HG03025 (cell line): ENCODE results near the gene ACAD11.
"Not testable (repeated sequence)": the region's sequence is repeated elsewhere in the genome, so short reads cannot be mapped to it uniquely, and the experiment has no call there.

Experiments
- ATAC-seq: cut with Tn5 transposase; IDR thresholded peaks from one replicate; pipeline ENCODE4 v1.9.1; 2021; ENCODE audit warnings: mild to moderate bottlenecking, moderate library complexity; ENCODE audit not compliant: unreplicated experiment, low FRiP score

Gene ACAD11

DNA sequence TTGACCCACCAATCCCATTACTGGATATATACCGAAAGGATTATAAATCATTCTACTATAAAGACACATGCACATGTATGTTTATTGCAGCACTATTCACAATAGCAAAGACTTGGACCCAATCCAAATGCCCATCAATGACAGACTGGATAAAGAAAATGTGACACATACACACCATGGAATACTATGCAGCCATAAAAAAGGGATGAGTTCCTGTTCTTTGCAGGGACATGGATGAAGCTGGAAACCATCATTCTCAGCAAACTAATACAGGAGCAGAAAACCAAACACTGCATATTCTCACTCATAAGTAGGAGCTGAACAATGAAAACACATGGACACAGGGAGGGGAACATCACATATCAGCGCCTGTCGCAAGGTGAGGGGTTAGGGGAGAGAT lies 44.3 kb downstream of the ACAD11 start:
- not testable (repeated sequence) for ATAC-seq

DNA sequence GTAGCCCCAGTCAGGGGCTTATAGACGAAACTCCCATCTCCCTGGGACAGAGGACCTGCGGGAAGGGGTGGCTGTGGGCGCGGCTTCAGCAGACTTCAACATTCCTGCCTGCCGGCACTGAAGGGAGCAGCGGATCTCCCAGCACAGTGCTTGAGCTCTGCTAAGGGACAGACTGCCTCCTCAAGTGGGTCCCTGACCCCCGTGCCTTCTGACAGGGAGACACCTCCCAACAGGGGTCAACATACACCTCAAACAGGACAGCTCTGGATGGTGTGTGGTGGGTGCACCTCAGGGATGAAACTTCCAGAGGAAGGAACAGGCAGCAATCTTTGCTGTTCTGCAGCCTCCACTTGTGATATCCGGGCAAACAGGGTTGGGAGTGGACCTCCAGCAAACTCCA lies 53.0 kb downstream of the ACAD11 start:
- ATAC-seq = not testable (repeated sequence)

DNA sequence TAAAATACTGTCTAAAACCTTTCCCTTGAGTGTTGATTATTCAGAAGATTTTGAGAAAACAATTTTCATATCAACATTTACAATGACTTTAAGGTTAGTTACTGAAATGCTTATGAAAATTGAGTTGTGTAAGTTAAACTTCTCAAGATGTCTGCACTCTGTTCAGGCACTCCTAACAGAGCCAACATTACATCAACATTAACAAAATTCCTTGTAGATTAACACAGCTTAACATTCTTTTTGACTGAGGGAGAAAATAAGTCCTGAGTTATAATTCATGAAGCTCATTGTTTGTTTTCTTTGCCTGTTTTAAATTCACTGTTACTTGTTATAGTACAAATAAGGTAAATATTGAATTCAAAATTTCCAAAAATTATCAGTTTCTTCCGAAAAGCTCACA lies 53.5 kb downstream of the ACAD11 start:
- ATAC-seq = no peak

DNA sequence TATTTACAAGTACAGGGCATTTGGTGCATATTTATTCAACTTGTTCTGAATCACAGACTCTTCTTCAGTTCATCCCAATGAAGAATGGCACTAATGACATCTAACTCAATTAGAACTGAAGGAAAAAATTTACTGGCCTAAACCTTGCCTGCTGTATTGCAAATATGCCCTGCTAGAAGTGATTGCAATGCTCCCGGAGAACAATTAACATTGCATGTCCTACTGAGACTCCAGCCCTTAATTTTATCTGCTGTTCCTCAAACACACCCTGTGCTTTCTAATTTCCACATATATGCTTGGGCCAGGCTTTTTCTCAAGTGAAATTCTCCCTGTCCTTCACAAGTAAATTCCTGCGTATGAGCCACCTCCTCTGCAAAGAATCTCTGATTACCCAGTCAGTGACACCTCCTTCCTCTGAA lies 54.2 kb downstream of the ACAD11 start:
- ATAC-seq = no peak

DNA sequence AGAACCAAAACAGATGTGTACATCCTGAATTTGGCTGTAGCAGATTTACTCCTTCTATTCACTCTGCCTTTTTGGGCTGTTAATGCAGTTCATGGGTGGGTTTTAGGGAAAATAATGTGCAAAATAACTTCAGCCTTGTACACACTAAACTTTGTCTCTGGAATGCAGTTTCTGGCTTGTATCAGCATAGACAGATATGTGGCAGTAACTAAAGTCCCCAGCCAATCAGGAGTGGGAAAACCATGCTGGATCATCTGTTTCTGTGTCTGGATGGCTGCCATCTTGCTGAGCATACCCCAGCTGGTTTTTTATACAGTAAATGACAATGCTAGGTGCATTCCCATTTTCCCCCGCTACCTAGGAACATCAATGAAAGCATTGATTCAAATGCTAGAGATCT lies 59.0 kb downstream of the ACAD11 start:
- not testable (repeated sequence) for ATAC-seq

DNA sequence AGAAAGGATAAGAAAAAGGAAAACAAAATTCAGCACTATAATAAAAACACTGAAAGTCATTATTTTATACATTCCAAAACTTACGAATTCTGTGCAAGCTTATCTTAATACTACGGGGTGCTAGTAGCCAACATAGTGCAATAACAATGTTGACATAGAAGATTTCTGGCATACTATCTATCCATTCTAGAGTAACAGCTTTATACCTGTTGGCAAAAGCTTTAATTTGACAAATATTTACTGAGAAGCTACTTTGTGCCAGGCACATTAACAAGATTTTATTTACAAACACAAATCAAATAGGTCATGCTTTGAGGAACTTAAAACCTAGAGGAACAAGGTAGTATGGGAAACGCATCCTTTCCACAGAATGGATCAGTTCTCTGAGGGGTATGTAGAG lies 61.4 kb downstream of the ACAD11 start:
- no peak for ATAC-seq

DNA sequence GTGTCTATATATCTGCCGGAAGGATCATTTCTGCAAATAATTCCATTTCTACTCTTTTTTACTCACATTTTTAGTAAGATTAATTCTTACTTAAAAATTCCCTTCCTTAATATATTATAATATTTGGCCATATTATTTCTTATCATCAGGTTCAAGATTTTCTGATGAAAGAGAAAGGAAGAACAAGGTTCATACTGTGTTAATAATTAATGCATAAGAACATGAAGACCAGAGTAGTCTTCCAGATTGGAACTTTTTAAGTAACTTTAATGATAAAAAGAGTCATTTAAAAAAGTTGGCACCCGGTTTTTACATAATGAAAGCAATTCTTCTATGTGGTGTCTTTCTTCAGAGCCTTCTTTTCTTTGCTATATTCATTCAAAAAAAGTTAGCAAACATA lies 61.9 kb downstream of the ACAD11 start:
- ATAC-seq = no peak

DNA sequence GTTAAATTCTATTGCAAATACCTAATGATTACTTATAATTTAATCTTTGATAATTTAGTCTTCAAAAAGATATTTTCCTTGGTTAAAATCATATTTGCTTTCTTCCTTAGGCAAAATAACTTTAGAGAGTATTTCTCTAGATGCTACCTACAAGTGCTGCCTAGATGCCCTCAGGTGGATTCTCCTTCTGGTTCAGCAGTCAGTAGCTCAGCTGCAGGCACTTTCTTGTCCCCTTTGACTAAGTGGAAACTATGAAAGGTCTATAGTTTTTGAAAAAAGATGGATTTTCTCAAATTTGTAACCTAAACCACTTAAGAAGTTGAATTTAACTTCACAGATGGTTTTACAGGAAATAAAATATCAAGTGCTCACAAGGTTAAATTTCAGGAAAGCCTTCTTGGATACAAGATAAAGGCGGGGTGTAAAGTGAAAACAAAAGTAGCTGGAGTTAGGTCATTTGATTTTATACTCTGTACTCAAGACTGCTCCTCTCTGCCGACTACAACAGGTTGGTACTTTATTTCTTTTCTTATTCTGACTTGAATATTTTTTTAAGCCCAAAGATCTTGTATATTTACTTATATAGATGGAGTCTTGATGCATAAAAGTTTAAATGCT lies 62.7 kb downstream of the ACAD11 start, which contains the start of gene ACKR4:
ACKR4 (plus strand) TSS at position 455 of the 618 bp plus-strand sequence. CDS start 3,128 bp downstream, outside the sequence.
- no peak for ATAC-seq

DNA sequence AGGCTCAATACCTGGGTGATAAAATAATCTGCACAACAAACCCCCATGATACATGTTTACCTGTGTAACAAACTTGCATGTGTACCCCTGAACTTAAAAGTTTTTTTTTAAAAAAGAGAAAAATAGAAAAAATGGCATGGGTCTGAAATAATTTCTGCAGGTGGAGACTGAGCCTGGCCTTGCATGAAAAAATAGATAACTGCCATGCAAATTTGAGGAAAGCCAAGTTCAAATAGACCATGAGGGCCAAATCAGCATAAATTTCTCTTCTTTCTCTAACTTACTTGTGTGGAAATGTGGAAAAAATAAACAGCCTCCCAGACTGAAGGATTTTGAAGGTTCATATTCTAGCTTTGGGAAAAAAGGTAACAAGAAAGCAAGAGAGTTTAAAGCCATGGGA lies 63.3 kb downstream of the ACAD11 start:
- no peak for ATAC-seq

DNA sequence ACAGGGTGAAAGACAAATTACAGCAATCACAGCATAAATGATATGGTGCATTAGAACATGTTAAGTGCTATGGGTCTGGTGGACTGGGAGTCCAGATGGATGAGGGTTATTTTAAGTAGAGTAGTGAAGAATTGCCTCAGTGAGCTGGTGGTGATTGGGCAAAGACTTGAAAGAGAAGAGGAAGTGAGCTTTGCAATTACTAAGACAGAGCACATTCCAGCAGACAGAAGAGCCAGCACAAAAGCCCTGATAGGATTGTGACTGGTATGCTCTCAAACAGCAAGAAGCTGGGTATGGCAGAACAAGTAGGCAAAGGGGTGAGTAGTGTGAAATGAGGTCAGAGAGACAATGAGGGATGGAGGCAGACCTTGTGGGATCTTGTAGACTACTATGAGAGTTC lies 64.6 kb downstream of the ACAD11 start:
- no peak for ATAC-seq

DNA sequence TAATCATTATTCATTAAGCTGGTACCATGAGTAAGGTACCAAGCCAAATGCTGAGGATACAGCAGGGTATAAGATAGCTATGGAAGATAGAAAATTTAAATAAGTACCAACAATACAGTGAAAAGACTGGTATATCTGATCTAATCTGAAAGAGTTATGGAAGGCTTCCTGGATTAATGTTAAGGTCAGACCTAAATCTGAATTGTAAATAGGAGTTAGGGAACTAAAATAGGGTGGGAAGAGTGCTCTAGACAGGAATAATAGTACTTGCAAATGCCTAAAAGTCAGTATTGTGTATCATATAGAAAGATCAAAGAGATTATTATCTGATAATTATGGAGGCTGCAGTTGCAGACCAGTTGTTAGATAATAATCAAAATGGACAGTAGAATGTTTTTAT lies 65.1 kb downstream of the ACAD11 start:
- no peak for ATAC-seq

DNA sequence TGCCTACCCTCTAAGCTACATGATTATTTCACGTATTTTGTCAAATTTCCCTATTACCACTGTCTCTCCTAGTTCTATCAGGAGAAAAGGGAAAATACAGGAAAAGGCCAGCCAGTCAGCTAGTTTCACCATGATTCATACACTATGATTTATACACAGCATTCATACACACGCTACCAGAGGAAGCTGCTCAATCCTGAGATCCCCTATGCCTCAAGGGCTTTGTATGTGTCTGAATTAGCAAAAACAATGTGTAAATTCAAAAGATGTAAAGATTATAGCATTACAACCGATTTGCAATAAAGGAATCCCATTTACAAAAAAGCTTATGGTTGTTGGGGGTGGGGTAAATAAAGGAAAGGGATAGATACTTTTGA lies 65.7 kb downstream of the ACAD11 start:
- ATAC-seq = no peak

DNA sequence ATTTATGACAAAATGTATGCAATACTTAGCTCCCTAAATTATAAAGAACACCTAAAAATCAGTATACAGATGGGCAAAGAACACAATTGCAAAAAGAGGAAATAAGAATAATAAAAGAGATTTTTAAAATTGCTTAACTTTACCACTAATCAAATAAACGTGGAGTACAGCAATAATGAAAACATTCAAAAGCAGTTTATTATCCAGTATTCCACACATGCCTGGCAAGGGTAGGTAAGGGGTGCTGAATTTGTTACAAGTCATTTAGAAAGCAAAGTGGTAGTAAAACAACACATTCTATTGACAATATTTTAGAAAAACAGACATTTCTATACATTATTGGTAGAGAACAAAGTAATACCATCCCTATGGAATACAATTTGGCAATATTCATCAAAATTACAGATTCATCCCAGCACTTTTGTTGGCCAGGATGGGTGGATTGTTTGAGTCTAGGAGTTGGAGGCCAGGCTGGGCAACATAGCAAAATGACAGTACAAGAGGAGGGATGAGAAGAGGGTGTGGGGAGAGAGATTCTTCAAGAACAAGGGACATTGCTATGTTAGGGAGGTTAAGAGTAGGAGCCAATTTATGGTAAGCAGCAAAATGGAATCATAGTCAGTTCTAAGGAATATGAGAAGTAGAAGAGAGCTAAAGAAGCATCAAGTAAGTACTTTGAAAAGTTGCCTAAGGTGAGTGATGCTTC lies 66.2 kb downstream of the ACAD11 start:
- ATAC-seq = no peak

DNA sequence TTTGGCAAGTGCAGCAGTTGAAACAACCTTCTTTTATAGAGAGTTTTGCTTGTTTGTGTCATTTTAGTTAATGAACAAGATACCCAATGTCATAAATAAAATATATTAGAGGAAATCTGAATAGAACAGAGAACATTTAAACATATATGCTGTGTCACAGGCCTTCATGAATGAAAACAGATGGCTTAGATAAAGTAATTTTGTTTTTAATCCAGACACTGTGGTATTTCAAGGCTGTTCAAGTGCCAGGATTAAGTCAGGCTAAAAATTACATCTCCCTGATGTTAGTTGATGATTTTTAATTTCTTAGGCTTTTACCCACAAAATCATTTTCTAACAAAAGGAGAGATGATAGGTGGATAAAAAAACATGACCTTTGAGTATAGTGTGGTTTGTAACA lies 67.4 kb downstream of the ACAD11 start:
- ATAC-seq = no peak

DNA sequence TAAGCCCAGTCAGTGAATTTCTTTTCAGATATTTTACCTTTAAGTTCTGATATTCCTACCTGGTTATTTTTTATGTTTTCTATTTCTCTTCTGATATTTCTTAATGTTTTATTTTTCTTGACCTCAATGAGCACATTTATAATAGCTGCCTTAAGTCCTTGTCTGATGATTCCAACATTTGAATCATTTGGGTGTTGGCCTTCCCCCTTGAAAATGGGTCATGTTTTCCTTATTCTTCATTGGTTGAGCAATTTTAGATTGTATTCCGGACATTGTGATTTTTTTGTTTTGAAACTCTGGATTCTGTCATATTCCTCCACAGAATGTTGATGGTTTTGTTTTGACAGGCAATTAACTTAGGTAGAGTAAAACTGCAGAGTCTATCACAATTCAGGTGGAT lies 72.2 kb downstream of the ACAD11 start:
- ATAC-seq = no peak

DNA sequence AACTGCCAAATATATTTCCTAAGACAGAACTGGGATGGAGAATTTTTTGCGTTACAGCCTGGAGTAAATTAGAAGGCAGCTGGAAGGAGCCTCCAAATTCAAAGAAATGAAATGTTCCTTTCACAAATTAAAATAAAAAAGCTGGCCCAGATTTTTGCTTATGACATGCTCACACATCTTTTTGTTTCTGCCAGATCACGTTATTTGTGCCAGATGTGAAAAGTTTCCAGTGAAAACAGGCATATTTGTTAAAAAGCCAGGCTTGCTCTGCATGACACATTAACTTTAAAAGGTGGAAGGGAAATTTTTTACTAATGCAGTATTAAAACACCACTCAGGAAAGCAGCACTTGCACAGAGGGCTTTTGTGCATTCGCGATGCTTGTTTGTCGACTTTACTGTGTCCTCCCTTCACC lies 85.8 kb downstream of the ACAD11 start:
- no peak for ATAC-seq

DNA sequence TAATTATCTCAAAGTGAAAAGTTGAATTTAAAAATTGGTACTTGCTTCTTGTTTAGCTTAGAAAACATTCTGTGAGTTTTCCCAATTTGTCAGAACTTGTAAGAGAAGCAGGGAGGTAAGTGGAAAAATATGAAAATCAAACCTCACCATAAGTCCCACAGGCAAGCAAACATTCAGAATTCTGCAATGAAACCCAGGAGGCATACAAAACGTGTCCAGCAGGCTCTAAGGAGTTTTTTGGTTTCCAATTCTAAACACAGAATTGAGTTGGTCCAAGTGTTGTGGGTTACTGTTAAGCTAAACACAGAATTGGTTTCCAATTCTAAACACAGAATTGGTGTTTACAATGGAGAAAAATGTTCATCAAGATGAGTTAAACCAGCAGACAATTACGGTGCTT lies 89.6 kb downstream of the ACAD11 start:
- ATAC-seq = no peak

DNA sequence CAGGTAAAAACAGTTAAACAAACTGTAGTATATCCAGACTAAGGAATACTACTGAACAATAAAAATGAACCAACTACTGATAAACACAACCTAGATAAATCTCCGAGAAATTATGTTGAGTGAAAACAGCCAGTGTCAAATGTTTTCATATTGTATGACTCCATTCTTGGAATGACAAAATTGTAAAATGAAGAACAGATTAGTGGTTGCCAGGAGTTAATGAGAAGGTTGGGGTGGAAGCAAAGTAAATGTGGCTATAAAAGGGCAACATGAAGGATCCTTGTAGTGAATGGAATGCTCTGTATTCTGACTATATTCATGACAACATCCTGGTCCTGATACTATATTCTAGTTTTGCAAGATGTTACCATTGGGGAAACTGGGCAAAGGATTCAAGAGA lies 90.0 kb downstream of the ACAD11 start:
- no peak for ATAC-seq

DNA sequence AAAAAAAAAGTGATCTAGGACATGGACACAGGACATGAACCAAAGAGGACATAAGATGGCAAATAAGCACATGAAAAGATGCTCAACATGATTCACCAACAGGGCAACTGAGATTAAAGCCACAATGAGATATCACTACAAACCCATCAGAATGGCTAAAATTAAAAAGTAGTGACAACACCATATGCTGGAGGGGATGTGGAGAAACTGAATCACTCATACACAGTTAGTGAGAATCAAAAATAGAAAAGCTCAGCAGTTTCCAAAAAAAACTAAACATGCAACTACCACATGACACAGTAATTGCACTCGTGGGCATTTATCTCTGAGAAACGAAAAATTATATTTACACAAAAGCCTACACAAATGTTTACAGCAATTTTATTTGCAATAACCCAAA lies 90.5 kb downstream of the ACAD11 start:
- no peak for ATAC-seq

DNA sequence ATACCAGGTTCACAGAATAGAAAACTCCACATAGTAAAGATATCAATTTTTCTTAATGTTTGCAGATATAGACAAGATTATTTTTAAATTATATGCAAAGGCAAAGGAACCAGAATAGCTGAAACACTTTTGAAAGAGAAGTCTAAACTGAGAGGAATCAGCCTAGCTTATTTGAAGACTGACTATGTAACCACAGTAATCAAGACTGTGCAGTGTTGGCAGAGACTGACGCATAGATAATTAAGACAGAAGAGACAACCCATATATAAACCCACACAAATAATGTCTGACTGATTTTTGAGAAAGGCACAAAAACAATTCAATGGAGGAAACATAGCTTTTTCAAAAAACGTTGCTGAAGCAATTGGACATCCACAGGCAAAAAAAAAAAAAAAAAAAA lies 91.2 kb downstream of the ACAD11 start:
- no peak for ATAC-seq

DNA sequence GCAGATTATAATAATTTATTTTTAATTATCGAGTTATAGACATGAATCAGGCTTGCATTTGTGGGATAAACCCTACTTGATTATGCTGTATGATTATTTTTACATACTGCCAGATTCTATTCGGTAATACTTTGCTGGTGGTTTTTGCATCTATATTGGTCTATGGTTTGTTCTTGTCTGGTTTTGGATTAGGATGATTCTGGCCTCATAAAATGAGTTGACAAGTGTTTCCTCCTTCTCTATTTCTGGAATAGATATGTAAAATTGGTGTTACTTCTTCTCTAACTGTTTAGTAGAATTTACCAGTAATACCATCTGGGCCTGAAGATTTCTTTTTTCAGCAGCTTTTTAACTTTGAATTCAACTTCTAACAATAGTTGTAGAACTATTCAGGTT lies 95.5 kb downstream of the ACAD11 start:
- no peak for ATAC-seq

DNA sequence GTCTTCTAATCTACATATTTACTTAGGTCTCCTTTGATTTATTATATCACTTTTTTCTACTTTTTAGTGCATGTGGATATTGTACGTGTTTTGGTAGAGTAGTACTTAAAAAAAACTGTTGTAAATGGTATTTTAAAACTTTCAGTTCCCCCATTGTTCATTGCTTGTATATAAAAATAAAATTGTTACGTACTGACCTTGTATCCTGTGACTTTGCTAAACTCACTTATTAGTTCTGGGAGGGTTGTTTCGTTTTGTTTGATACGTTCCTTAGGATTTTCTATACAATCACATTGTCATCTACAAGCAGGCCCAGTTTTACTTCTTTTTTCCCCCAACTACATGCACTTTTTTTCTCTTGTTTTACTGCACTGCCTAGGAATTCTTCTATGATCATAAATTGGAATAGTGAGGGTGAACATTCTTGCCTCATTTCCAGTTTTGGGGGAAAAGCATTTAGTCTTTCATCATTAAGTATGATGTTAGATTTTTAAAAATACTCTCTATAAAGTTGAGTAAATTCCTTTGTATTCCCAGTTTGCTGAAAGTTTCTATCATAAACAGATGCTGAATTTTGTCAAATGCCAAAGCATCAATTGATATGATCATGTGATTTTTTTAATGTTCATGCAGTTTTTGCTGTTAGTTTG lies 96.1 kb downstream of the ACAD11 start:
- no peak for ATAC-seq
